ENCODE results near the gene C1orf35.

The C1orf35 gene

DNA sequence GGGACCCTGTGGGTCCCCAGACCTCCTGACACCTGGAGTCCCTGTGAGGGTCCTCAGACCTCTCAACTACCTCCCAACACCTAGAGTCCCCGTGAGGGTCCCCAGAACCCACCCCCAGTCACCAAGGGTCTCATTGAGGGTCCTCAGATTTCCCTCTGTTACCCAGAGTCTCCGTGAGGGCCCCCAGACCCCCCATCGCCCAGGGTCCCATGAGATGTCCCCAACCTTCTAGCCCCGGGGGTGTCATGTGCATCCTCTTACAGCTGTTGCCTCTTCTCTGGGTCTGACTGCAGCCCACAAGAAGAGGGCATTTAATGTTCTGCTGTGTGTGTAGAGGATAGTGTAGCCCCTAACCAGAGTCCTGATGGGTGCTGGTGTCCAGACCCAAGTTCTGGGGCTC lies 44.6 kb upstream of the C1orf35 start:
- DNase-seq (ENCODE audit: low read depth in 1 of 2, low spot score in 1 of 2): no peak
- no peak for TF ChIP-seq REST (IDR thresholded peaks at IDR 0.05; ENCODE audit: insufficient replicate concordance, low read depth)
- TF ChIP-seq SPI1 (IDR thresholded peaks at IDR 0.05; ENCODE audit: borderline replicate concordance, low read depth): no peak
- TF ChIP-seq POLR2AphosphoS5 (IDR thresholded peaks at IDR 0.05; ENCODE audit: low read depth): no peak
- no peaks in the 10 kb centered on the region for H3K27me3 ChIP-seq (ENCODE audit: insufficient read depth, poor library complexity, severe bottlenecking)
- H3K27ac ChIP-seq (replicated peaks): no peak overlapping the region
- no peak overlapping the region for H3K4me3 ChIP-seq (replicated peaks; ENCODE audit: insufficient read depth, low read length)

DNA sequence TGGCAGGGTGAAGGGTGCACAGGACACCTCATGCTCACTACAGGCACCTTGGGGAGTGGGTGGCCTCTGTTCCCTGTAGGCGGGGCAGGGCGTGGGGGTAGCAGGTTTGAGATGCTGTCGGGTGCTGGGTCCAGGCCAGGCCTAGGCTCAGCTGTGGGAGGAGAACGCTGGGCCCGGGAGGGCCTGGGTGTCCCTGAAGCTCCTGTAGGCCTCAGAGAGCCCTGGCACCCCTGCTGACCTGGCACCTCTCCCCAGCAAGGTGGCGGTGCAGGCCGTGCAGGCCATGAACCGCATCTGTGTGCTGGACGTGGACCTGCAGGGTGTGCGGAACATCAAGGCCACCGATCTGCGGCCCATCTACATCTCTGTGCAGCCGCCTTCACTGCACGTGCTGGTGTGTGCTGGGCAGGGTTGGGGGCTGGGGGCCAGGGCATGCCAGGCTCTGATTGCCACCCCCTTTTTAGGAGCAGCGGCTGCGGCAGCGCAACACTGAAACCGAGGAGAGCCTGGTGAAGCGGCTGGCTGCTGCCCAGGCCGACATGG lies 44.1 kb upstream of the C1orf35 start:
- TF ChIP-seq SPI1 (IDR thresholded peaks at IDR 0.05; ENCODE audit: borderline replicate concordance, low read depth): no peak
- TF ChIP-seq REST (IDR thresholded peaks at IDR 0.05; ENCODE audit: insufficient replicate concordance, low read depth): no peak
- no peak for TF ChIP-seq POLR2AphosphoS5 (IDR thresholded peaks at IDR 0.05; ENCODE audit: low read depth)
- no peak for TF ChIP-seq GABPA (IDR thresholded peaks at IDR 0.05; ENCODE audit: low read depth)
- Histone ChIP-seq H3K27me3 (ENCODE audit: insufficient read depth, poor library complexity, severe bottlenecking) (no peaks in the 10 kb centered on the region), H3K27ac (replicated peaks) (no peak overlapping the region), H3K4me3 (replicated peaks; ENCODE audit: insufficient read depth, low read length) (no peak overlapping the region)
- DNase-seq (ENCODE audit: low read depth in 1 of 2, low spot score in 1 of 2): no peak

DNA sequence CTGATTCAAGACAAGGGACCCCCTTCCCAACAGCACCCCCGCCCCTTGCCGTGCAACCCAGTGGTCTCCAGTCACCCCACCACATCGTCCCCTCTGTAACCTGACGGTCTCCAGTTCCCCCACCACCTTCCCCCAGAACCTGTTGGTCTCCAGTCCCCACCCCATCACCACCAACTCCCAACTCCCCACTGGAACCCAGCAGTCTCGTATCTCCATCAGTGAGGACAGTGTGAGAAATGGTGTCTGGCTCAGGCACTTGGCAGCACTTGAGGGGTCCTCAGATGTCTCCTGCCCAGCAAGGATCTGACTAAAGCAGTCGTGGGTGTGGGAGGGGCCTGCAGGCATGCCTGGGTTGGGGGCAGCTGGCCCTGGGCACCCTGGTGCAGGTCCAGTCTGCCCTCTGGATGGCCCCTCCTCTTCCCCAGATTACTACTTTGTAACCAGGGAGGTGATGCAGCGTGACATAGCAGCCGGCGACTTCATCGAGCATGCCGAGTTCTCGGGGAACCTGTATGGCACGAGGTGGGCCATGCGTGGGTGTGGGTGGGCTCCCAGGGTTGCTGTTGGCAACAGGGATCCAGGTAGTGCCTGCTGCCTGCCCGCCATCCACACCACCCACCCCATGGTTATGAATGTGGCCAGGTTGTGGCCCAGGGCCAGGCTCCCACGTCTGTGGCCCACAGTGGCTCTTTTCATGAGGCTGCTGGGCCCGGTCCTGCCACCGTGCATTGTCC lies 43.5 kb upstream of the C1orf35 start:
- Histone ChIP-seq H3K27me3 (ENCODE audit: insufficient read depth, poor library complexity, severe bottlenecking) (no peaks in the 10 kb centered on the region), H3K4me3 (replicated peaks; ENCODE audit: insufficient read depth, low read length) (no peak overlapping the region), H3K27ac (replicated peaks) (no peak overlapping the region)
- TF ChIP-seq POLR2AphosphoS5 (IDR thresholded peaks at IDR 0.05; ENCODE audit: low read depth) (no peak), REST (IDR thresholded peaks at IDR 0.05; ENCODE audit: insufficient replicate concordance, low read depth) (no peak), GABPA (IDR thresholded peaks at IDR 0.05; ENCODE audit: low read depth) (no peak), SPI1 (IDR thresholded peaks at IDR 0.05; ENCODE audit: borderline replicate concordance, low read depth) (no peak), CTCF (IDR thresholded peaks at IDR 0.05; ENCODE audit: insufficient read depth, low read length) (no peak)
- DNase-seq (ENCODE audit: low read depth in 1 of 2, low spot score in 1 of 2): no peak
